SW 1271 (cell line): Measurements from ENCODE around the gene MRGPRF.

ENCODE experiments used
- DNase-seq, 2 experiments: peaks; one replicate each; lab custom pipeline; 2025; lab: John Stamatoyannopoulos, UW

MRGPRF gene

DNA sequence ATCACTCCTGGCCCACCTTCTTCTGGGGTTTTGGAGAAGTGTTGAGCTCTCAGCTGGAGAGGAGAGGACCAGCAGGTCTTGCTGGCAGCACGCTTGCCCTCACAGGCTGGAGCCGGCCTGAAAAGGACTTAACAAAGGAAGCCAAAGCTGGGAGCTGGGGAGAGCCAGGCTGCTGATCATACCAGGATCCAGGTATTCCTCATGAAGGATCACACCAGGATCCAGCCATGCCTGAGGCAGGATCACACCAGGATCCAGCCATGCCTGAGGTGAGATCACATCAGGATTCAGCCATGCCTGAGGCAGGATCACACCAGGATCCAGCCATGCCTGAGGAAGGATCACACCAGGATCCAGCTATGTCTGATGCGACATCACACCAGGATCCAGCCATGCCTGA lies 49.3 kb downstream of the MRGPRF start:
- DNase-seq, result no peak

DNA sequence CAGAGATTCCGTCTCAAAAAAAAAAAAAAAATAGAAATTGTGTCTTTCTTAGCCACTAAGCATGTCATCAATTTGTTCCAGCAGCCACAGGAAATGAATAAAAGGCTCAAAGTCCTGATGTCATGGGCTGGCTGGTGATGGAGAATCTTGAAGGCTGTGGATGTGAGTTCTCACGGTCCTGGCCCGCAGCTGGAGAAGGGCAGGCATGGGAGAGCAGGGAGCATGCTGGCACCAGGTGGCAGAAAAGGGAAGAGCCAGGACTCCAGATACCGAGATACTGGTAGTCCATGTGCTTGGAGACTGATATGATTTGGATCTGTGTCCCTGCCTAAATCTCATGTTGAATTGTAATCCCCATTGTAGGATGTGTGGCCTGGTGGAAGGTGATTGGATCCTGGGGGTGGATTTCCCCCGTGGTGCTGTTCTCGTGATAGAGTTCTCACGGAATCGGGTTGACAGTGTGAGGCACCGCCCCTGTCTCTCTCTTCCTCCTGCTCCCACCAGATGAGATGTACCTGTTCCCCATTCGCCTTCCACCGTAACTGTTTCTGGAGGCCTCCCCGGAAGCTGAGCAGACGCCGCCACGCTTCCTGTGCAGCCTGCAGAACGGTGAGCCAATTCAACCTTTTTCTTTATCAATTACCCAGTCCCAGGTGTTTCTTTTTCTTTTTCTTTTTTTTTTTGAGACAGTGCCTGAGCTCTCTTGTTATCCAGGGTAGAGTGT lies 50.4 kb downstream of the MRGPRF start:
- peak in 1 of 2 experiments; percentile 18 for DNase-seq

DNA sequence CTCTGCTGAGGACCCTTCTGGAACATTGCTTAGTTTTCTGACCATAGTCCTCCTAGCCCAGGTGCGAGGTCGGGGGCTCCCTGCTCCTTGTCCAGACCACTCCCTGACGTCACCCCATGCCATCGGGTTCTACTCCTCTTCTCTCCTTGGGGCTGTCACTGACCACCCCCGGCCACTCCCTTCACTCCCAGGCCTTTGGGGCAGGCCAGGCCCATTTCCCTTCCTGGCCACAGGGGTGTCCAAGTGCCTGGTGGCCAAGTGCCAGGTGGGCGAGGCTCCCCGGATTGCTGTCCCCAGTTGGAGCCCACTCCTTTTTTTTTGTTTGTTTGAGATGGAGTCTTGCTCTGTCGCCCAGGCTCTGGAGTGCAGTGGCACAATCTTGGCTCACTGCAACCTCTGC lies 51.8 kb downstream of the MRGPRF start:
- DNase-seq, result no peak

DNA sequence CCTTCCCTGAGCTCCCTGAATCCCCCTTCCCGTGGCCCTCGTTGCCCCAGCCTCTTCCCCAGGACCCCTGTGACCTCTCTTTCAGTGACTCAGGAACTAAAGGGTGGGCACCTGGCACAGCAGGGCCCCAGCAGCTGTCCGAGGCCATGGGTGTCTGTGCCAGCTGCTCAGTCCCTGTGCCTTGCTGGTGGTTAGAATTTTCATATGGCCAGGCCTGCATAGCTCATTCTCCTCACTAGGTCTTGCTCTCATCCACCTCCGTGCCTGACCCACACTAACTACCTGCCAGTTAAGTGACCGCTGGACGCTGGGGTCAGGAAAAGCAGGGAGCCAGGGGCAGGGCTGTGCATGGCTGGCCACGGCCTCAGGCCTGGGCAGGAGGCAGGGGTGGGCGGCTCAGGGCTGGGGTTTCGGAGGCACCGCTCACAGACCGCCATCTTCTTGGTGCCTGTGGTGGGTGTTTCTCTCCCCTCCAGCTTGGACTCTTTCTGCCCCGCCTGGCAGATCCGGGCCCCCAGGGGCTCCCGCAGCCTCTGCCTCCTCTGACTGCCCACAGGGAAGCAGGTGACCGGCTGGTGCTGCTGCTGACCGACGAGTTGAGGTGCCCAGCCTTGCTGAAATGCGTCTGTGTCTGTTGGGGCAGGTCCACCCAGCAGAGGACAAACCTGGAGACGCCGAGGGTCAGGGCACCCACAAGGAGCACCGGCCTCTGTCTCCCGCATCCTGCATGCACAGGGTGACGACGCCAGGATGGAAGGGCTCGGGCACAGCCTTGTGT lies 52.6 kb downstream of the MRGPRF start:
- DNase-seq, result no peak

DNA sequence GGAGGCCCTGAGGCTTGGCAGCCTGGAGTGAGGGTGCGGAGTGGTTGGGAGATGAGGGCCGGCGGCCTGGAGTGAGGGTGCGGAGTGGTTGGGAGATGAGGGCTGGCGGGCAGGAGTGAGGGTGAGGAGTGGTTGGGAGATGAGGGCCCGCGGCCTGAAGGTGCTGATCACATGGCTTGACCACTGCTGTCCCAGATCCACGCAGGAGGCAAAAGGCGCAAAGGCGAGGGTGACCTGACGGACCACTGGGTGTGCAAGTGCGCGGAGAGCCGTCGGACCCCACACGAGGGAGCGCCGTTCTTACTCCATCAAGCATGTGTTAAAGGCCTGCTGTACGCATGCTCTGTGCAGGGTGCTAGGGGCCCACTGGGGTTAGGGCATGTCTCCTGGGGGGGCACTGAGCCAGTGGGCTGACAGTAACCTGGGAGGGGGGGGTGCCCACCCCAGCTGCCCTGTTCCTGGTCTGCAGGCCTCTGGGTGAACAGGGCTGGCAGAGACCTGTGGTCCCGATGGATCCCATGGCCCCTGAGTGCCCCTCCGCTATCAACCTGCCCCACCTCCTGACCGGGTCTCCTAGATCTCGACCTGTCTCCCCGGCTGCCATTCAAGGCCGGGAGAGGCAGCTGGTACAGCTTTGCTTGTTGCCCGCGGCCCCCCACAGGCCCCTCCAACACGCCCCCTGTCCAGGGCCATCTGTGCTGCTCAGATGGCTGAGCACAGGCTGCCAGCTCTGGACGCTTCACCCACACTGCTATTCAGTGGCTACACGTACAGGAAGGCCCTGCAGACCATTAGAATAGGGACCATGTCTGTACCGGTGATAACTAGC lies 53.4 kb downstream of the MRGPRF start:
- DNase-seq, result no peak

DNA sequence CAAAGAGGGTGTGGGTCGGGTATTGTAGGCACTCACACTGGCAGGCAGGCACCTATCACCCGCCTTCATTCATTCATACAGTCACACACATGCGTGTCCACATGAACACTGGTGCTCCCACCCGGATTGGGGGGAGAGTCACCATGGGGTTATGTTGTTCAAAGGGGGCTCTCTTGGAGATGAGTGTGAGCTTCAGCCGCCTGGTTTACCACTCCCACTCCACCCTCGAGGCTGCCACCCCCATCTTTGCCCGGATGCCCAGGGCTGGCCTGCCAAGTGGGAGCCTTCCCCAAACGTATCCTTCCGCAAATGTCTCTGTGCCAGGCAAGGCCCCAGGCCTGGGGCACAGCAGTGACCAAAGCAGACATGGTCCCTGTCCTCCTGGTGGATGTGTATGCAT lies 54.8 kb downstream of the MRGPRF start:
- no peak for DNase-seq

DNA sequence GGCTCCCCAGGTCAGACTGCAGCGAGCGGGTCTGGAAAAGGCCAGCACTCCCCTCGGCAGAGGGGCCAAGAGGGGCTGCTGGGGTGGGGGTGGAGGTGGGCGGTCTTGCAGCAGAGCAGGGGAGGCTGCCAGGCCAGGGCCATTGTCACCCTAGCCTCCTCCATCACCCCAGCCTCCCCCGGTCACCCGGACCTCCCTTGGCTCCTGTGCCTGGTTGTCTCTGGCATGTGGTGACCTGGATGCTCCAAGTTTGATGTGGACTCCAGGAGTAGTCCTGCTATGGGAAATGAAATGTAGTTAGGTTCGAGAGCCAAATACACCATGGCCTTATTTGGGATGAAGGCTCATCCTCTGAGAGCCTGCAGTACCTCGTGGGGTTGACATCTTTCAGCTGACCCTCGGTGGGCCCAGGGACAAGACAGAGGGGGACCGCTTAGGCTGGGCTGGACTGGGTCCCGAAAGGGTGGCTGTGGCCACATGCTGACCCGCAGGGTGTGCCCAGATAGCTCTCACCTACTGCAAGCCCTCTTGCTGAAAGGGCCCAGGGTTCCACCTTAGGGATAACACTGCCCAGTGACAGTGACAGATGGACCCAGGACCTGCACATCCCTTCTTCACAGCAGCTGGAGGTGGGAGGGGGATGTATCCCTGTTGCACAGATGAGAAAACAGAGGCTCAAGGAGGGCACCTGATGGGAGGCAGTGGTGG lies 56.3 kb downstream of the MRGPRF start:
- DNase-seq, result no peak

DNA sequence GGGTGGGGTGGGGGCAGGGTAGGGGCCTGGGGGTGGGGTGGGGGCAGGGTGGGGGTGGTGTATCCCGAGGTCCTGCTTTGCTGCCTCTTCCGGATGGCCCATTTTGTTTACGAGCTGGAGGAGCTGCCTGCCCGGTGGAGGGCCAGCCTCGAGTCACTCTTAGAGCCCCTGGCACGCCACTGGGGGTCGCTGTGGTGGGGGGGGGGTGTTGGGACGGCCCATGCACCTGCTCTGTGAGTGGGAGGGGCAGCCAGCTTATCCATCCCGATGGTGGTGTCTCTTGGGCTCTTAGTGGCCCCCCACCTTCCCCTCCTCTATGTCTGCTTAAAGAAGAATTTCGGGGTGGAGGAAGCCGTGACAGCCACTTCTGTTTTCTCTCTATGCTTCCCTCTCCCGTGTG lies 56.9 kb downstream of the MRGPRF start:
- DNase-seq, result no peak

DNA sequence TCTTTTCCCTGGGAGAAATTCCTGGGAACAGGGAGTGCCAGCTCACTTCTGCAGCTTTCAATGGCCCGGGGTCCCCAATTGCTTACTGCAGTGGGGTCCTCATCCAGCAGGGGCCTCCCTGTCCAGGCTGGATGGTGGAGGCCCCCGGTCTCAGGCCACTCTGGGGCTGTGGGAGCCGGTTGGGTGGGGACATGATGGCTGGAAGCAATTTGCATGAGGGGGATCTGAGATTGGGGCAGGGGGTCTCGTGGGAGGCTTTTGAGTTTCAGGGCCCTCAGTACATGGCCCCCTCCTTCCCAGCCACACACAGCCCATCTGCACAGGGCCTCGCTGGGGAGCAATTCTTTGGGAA lies 57.5 kb downstream of the MRGPRF start:
- DNase-seq, result no peak

DNA sequence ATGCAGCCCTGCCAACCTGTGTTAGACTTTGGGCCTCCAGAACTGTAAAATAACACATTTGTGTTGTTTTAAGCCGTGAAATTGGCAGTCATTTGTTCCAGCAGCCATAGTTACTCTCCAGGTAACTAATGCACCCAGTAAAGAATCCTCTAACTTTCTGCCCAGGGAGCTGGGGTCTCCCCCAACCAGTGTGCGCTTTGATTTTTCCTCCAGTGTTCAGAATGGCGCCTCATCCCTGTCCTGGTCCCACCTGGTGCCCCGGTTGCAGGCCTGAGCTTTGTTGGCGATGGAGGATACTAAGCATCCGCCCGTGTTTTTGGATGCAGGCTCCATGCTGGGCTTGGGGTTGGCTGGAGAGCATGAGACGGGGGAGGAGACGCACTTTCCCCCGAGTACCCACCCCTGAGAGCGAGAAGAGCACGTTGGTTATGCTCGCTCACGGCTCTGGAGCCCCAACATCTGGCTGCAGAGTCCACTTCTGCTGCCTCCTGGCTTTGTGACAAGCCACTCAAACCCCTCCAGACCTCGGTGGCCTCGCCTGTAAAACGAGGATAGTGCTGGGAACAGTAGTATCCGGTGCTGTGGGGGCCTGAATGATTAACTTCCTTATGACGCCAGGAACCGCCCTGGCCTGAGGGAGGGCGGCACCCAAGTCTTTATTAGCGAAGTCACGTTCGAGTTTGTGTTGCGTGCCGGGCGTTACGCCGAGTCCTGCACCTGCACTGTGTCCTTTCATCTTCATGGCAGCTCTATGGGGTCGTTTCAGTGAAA lies 58.0 kb downstream of the MRGPRF start:
- DNase-seq, result no peak
